Activated naive CD8-positive, alpha-beta T cell treated with anti-CD3 and anti-CD28 coated beads, Interleukin-2, amount 10 ng/mL, durations not matched to agents 7 days and 5 days (primary cell): Measurements from ENCODE around the gene TINAGL1. TPM values are rescaled to one million over a fixed set of nuclear protein-coding genes. Genes with fewer than 3 reads are reported as not detected.
A peak's percentile ranks its signal among the peaks of the same experiment; 100 is the strongest.

Experiments
- ATAC-seq: fragments of 150-1000 bp; cut with Tn5 transposase; one replicate; pipeline ENCODE4 v1.10.0; 2021; ENCODE audit warnings: low read depth, moderate library complexity
- POLR2A ChIA-PET: fragments of 350-600 bp; sonication (Branson Sonifier 250); formaldehyde crosslinking; loops from one replicate; lab custom pipeline; 2021; ENCODE audit warnings: antibody characterized with exemption; lab: Charles Lee
- DNase-seq: peaks from one replicate; pipeline ENCODE4 v3.0.0; 2021
- H3K27ac Mint-ChIP-seq: one replicate; pipeline ENCODE4 v1.8.0; 2022; ENCODE audit warnings: mild to moderate bottlenecking, mixed read lengths
- H3K27me3 Mint-ChIP-seq: one replicate; pipeline ENCODE4 v1.8.0; 2022; ENCODE audit warnings: mild to moderate bottlenecking, moderate library complexity, mixed read lengths
- H3K36me3 Mint-ChIP-seq: one replicate; pipeline ENCODE4 v1.8.0; 2021; ENCODE audit warnings: mild to moderate bottlenecking, mixed read lengths
- H3K4me1 Mint-ChIP-seq: one replicate; pipeline ENCODE4 v1.8.0; 2021; ENCODE audit warnings: mixed read lengths
- H3K4me3 Mint-ChIP-seq: one replicate; pipeline ENCODE4 v1.8.0; 2022; ENCODE audit warnings: mild to moderate bottlenecking, moderate library complexity, mixed read lengths
- H3K9me3 Mint-ChIP-seq: one replicate; pipeline ENCODE4 v1.8.0; 2021; ENCODE audit warnings: mixed read lengths
- total RNA-seq, 2 experiments: library from RNA; stranded (reverse); gene quantifications; one replicate each; pipeline ENCODE4 v1.2.3, GENCODE V29; 2021

TINAGL1 gene
- total RNA-seq, 2 experiments from 2014 or later = not detected

DNA sequence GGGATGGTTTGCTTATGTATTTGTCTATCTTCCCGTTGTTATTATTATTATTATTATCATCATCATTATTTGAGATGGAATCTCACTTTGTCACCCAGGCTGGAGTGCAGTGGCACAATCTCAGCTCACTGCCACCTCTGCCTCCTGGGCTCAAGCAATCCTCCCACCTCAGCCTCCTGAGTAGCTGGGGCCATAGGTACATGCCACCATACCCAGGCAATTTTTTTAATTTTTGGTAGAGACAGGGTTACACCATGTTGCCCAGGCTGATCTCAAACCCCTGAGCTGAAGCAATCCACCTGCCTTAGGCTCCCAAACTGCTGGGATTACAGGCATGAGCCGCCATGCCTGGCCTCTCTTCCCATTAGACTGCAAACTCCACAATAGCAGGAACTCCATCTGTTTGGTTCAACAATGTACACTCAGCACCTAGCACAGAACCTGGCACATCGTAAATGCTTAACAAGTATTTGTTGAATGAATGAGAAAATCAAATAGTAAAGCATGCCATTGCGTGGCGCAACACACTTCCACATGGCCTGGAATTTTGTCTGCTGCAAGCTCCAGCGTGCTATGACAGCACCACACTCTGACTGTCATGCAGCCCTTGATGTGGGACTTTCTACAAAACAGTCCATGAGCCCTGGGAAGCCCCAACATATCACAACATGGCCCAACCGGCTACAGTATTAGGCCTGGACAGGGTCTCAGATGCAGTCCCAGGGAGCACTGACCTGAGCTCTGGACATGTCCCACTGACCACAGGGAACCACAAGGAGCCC lies 3.8 kb upstream of the TINAGL1 start:
- Mint-ChIP-seq H3K27ac (no peak overlapping the region), H3K9me3 (no peaks in the 10 kb centered on the region), H3K4me1 (no peaks in the 10 kb centered on the region), H3K4me3 (no peak overlapping the region), H3K27me3 (peaks cover 8% of the 10 kb centered on the region), H3K36me3 (no peaks in the 10 kb centered on the region)
- ATAC-seq (no peak), DNase-seq (no peak)
- POLR2A ChIA-PET = no interaction called here

DNA sequence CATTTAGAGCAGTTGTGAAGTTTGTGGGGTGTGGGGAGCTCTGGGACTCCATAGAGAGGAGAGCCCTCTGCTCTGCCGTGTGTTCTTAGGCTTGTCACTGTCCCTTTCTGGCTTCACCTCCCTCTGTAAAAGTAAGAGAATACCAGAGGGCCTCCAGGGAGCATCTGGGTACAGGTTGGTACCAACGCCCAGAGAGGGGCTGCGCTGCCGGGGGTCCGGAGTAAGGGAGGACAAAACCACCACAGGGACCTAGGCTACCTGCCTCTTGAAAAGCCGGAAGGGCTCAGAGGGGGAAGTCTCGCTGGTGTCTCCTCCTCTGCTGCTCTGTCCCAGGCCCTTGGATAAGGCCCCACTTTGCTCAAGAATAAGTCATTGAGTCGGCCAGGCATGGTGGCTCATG lies 3.1 kb upstream of the TINAGL1 start:
- no peak for ATAC-seq
- no peak for DNase-seq
- no peaks in the 10 kb centered on the region for H3K4me1 Mint-ChIP-seq
- peaks cover 11% of the 10 kb centered on the region for H3K27me3 Mint-ChIP-seq
- H3K9me3 Mint-ChIP-seq = no peaks in the 10 kb centered on the region
- H3K36me3 Mint-ChIP-seq = no peaks in the 10 kb centered on the region
- H3K4me3 Mint-ChIP-seq = no peak overlapping the region
- POLR2A ChIA-PET = no interaction called here
- no peak overlapping the region for H3K27ac Mint-ChIP-seq

DNA sequence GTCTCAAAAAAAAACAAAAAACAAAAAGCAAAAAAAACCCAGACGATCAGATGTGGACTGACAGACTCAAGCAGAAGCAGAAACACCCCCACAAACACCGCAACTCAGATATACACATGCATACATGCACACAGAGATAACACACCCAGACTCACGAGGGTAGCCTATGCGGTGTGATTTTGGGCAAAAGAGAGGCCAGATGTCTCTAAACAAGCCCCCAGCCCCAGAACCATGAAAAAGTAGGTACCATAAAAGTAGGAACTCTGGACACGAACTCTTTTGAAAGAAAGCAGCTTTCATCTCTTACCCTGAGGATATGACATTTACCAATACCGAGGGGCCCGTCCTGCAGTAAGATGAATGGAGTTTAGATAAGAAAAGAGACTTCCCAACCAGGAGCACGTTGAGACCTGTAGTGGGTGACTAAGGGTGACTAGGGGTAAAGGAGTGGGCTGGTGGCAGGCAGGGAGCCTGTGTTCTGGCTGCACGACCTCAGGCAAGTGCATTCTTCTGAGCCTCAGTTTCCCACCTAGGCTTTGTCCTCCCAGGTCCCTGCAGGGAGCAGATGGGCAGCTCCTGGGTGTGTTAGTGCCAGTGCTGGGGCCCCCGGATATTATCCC lies 1.5 kb upstream of the TINAGL1 start:
- DNase-seq (no peak), ATAC-seq (no peak)
- Mint-ChIP-seq H3K4me3 (no peak overlapping the region), H3K9me3 (no peaks in the 10 kb centered on the region), H3K27me3 (peaks cover 9% of the 10 kb centered on the region), H3K27ac (peak overlapping the region; percentile 27), H3K4me1 (no peaks in the 10 kb centered on the region), H3K36me3 (no peaks in the 10 kb centered on the region)
- POLR2A ChIA-PET = no interaction called here

DNA sequence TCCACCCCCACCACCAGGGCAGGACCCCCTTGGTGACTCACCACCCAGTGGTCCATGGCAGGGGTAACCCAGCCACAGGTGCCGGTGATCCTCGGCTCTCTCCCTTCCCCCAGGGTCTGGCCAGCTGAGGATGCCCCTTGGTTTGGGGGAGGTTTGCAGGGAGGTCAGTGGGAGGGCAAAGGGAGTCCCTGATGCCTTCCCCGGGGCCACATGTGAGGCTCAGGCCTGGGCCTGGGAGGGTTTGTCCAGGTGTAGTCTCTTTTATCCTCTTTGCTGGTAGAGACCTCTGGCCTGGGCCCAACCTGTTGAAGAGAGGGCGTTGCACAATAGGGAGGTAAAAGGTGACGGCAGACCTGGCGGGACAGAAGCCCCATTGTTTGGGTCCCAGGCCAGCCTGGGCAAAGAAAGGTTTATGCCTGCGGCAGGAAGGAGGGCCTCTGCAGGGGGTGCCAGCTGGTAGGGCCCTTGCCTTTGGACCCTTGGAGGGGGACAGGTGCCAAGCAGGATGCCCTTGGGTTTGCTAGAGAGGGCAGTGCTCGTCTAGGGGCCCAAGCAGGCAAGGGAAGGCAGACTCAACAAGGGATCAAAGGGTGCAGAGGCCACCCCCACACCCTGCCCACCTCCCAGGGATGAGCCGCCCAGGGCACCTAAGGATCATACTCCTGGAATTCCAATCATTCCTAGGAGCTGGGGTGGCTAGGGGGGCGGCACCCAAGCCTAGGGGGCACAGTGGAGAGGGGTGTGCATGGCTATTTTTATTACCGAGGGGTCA lies 760 bp upstream of the TINAGL1 start:
- no peak for ATAC-seq
- POLR2A ChIA-PET = no interaction called here

DNA sequence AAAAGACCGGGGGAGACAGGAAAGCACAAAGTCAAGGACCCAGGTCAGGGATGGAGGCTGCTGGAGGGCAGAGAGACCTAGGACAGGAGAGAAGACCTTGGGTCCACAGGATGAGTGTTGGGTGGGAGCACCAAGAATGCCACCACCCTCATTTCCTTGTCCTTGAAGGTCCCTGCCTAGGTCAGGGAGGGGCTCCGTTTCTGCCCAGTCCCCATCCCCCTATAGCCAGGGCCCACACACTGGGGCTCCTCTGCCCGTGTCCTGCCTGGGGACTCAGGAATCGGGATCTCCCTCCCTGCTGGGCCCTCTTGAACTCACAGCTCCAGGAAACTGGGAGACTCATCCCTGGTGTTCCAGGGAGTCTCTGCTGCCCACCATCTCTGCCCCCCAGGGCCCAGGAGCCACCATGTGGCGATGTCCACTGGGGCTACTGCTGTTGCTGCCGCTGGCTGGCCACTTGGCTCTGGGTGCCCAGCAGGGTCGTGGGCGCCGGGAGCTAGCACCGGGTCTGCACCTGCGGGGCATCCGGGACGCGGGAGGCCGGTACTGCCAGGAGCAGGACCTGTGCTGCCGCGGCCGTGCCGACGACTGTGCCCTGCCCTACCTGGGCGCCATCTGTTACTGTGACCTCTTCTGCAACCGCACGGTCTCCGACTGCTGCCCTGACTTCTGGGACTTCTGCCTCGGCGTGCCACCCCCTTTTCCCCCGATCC lies 584 bp downstream of the TINAGL1 start:
- Mint-ChIP-seq H3K27ac (no peak overlapping the region), H3K4me3 (no peak overlapping the region), H3K9me3 (no peaks in the 10 kb centered on the region), H3K4me1 (no peaks in the 10 kb centered on the region), H3K27me3 (peaks cover 9% of the 10 kb centered on the region), H3K36me3 (no peaks in the 10 kb centered on the region)
- DNase-seq (no peak), ATAC-seq (no peak)
- POLR2A ChIA-PET = no interaction called here

More for the DNA sequence above, 760 bp upstream of the TINAGL1 start:
- Mint-ChIP-seq H3K36me3 (no peaks in the 10 kb centered on the region), H3K27ac (no peak overlapping the region), H3K4me1 (no peaks in the 10 kb centered on the region), H3K27me3 (peaks cover 9% of the 10 kb centered on the region), H3K4me3 (no peak overlapping the region), H3K9me3 (no peaks in the 10 kb centered on the region)
- no peak for DNase-seq

DNA sequence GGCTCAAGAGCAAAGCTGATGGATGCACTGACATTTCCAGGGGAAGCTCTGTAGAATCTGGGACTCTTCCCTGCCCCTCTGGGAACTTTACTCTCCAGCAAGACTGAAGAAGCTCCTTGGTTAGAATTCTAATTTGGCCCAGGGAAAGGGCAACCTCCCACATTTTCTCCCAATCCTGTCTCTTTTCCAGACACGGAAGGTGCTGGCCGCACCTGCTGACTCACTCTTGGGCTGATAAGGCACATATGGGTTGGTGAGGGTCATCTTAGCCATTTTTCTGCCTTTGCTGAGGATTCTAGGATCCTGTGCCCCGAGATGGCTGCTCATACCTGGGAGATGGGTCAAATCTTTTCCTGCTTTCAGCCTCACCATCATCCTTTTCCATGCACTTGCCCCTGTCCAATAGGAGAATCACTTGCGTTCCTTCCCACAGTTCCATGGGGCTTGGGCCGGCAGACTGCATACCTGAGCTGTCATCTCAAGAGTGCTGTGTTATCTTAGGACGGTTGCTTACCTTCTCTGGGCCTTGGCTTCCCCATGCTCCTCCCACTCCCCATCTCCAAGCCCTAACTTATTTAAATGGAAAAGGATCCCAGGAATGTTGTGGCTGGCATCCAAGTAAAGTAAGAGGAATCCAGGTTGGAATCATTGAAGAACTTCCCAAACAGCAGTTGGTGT lies 1.3 kb downstream of the TINAGL1 start:
- Mint-ChIP-seq H3K27me3 (peaks cover 8% of the 10 kb centered on the region), H3K36me3 (no peaks in the 10 kb centered on the region), H3K4me3 (no peak overlapping the region), H3K4me1 (no peaks in the 10 kb centered on the region), H3K9me3 (no peaks in the 10 kb centered on the region), H3K27ac (no peak overlapping the region)
- DNase-seq (no peak), ATAC-seq (no peak)
- POLR2A ChIA-PET = interaction anchor here (0.5 kb wide), 1 partner anchor 1135 kb away, joined by 3 read pairs; no protein-coding TSS in a partner anchor

DNA sequence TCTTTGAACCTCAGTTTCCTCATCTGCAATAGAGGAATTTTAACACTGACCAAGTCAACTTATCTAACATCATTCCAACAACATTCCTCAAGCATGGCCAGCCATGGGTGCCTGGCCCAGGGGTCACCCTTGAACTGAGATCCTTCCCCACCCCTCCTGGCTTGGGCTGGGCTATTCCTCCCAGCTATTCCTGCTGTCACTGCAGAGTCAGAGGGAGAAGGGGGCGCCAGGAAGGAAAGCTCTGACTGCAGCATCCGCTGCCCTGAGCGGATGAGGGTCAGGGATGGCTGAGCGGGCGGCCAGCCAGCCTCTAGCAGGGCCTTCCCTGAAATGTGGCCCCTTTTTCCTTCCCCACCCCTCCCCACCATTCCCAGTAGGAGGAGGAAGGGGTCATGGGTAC lies 3.1 kb downstream of the TINAGL1 start:
- H3K9me3 Mint-ChIP-seq = no peaks in the 10 kb centered on the region
- no peak for ATAC-seq
- no peak overlapping the region for H3K4me3 Mint-ChIP-seq
- DNase-seq = no peak
- POLR2A ChIA-PET = no interaction called here
- H3K36me3 Mint-ChIP-seq = no peaks in the 10 kb centered on the region
- H3K27me3 Mint-ChIP-seq = peaks cover 8% of the 10 kb centered on the region
- no peaks in the 10 kb centered on the region for H3K4me1 Mint-ChIP-seq
- H3K27ac Mint-ChIP-seq = no peak overlapping the region

DNA sequence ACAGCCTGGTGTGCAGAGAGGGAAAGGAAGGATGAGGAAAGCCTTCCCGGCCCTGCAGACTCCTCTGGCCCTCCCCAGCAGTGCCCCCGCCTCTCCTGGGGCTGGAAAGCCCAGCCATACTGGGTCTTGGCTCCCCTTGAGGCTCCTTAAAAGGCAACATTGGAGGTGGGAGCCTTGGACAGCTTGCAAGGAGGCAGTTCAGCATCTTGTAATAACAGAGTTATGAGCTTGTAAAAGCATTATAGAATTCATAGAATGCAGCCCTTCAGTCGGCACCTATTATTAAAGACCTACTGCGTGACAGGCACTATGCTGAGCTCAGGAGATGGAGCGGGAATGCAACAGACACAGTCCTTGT lies 4.2 kb downstream of the TINAGL1 start:
- Mint-ChIP-seq H3K4me1 (no peaks in the 10 kb centered on the region), H3K27me3 (peaks cover 8% of the 10 kb centered on the region), H3K27ac (no peak overlapping the region), H3K36me3 (no peaks in the 10 kb centered on the region), H3K4me3 (no peak overlapping the region), H3K9me3 (no peaks in the 10 kb centered on the region)
- POLR2A ChIA-PET = no interaction called here
- no peak for DNase-seq
- no peak for ATAC-seq

DNA sequence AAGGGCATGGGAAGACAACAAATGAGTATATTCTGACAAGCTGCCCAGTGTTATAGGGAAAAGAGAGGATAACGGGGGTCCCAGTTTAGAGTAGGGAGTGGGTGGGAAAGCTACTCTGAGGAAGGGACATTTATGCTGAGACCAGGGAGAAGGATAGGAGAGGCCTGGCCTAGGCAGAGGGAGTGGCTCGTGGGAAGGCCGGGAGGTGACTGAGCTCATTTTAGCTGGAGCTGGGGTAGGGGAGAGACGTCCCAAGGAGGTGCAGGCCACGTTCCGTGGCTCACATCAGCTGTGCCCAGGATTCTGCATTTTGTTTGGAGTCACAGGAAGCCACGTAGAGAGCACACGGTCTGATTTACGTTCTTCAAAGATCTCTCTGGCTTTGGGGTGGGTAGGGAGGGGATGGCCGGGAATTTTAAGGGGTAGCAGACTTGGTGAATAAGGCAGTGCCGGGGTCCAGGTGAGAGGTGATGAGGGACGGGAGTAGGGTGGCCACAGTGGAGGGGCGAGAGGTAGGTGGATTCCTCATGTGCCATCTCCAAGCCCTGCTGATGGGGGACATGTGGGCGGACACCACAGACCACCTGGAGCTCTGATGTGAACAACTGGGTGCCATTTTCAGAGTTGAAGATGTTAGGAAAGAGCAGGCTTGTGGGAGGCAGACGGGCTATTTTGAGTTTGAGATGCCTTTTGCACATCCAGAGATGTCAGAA lies 4.7 kb downstream of the TINAGL1 start:
- Mint-ChIP-seq H3K4me1 (no peaks in the 10 kb centered on the region), H3K9me3 (no peaks in the 10 kb centered on the region), H3K27ac (no peak overlapping the region), H3K27me3 (peaks cover 8% of the 10 kb centered on the region), H3K4me3 (no peak overlapping the region), H3K36me3 (no peaks in the 10 kb centered on the region)
- ATAC-seq (no peak), DNase-seq (no peak)
- POLR2A ChIA-PET = no interaction called here

DNA sequence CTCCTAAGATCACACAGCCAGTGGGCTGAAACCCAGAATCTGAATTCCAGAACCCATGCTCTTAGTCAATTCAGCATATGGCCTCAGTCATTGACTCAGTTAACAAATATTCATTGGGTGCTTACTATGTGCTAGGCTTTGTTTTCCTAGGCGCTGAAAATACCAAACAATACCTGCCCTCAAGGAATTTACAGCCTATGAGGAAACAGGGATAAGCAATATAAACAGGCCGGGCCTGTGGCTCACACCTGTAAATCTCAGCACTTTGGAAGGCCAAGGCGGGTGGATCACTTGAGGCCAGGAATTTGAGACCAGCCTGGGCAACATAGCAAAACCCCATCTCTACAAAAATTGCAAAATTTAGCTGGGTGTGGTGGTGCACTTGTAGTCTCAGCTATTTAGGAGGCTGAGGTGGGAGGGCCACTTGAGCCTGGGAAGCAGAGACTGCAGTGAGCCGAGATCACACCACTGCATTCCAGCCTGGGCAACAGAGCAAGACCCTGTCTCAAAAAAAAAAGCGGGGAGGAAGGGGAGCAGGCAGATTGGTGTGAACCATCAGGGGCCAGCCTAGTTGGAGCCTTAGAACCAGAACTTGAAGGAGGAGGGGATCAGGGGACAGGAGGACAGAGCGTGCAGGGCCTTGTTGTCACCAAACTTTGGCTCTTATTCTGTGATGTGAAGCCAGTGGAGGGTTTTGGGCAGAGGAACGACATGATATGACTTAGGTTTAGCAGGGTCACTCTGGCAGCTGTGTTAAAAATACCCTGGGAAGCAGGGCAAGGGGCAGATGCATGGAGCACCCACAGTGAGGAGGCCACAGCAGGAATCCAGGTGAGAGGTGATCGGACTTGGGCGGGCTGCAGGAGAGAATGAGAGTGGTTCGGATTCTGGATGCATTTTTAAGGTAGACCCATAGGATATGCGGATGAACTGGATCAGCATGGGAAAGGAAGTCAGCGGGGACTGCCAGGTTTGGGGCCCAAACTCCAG lies 5.8 kb downstream of the TINAGL1 start:
- Mint-ChIP-seq H3K9me3 (no peaks in the 10 kb centered on the region), H3K27ac (no peak overlapping the region), H3K4me3 (no peak overlapping the region), H3K36me3 (no peaks in the 10 kb centered on the region), H3K4me1 (no peaks in the 10 kb centered on the region), H3K27me3 (peaks cover 6% of the 10 kb centered on the region)
- POLR2A ChIA-PET = no interaction called here
- ATAC-seq (no peak), DNase-seq (no peak)

DNA sequence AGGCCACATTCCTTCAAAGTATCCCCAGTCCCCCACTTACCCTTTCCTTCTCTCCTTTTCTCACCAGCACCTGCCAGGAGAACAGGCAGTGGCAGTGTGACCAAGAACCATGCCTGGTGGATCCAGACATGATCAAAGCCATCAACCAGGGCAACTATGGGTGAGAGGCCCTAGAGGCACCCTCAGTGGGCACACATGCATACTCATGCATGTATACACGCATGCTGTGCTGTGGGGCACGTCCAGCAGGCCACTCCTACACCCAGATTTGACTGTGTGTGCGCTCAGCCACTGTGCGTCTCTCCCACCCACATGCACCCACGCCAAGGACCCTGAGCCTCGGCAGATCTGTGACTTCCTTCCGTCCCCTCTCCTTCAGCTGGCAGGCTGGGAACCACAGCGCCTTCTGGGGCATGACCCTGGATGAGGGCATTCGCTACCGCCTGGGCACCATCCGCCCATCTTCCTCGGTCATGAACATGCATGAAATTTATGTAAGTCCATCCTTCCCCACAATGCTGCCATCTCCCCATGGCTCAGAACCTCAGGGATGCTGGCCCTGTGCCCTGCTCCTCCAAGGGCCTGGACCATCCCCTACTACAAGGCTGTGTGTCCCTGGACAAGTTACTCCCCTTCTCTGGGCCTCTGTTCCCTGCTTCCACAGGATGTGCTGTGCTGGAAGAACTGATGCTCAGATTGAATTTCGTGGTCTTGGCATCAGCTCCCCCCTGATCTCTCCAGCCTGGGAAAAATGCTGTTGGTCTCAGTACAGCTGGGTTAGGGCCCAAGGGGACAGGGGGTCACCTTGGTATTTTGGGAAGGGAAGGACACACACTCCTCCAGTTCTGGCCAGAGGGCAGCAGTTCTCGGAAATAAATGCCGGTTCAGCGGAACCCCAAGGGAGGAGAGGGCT lies 7.0 kb downstream of the TINAGL1 start:
- Mint-ChIP-seq H3K4me1 (no peaks in the 10 kb centered on the region), H3K27ac (no peak overlapping the region), H3K27me3 (peaks cover 6% of the 10 kb centered on the region), H3K36me3 (no peaks in the 10 kb centered on the region), H3K9me3 (no peaks in the 10 kb centered on the region), H3K4me3 (no peak overlapping the region)
- DNase-seq = no peak
- ATAC-seq = no peak
- POLR2A ChIA-PET = no interaction called here
